Measurements from ENCODE around the gene RPF1.
"Not testable (repeated sequence)": the region's sequence is repeated elsewhere in the genome, so short reads cannot be mapped to it uniquely, and the experiment has no call there.

Gene RPF1, protein sequence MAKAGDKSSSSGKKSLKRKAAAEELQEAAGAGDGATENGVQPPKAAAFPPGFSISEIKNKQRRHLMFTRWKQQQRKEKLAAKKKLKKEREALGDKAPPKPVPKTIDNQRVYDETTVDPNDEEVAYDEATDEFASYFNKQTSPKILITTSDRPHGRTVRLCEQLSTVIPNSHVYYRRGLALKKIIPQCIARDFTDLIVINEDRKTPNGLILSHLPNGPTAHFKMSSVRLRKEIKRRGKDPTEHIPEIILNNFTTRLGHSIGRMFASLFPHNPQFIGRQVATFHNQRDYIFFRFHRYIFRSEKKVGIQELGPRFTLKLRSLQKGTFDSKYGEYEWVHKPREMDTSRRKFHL

DNA sequence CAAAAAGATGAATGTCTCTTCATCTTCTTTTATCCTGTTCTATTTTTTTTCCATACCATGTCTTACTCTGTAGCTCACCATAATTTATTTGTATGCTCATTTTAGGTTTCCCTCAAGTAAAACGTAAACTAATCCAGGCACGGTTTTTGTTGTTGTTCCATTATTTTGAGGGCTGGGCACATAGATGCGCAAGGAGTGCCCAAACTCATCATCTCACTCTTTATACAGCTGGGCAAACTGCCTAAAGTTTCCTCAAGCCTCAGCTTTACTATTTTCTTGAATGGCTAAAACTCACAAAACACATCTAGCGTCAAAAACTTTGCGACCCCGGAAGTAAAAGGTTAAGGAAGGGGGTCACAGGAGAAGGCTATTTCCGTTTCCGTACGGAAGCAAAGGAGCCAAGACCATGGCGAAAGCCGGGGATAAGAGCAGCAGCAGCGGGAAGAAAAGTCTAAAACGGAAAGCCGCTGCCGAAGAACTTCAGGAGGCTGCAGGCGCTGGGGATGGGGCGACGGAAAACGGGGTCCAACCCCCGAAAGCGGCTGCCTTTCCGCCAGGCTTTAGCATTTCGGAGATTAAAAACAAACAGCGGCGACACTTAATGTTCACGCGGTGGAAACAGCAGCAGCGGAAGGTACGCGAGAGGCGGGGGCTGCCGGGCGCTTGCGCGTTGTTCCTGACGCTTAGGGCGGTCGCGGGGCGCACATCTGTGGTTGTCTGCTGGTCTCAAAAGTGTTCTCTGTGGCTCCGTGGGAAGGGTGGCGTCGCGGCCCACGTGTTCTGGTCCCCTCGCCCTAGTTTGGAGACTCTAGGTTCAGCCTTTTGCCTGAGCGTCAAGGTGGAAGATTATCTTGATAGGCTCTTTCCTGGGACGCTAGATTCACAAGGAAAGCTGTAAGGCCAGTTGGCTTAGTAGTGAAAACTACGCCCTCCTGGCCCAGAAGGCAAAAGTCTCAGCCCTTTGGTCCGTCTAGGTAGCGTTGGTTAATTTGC is at the start of gene RPF1:
Gene RPF1, plus strand, starts transcription at position 391 of the 993 bp plus-strand sequence. Its CDS starts 16 bp downstream, at position 407.
- H3K4me1 Mint-ChIP-seq: peaks cover 35% of the 10 kb centered on the region
- peaks cover 14% of the 10 kb centered on the region for H3K9me3 Mint-ChIP-seq
- peaks cover 39% of the 10 kb centered on the region for H3K36me3 Mint-ChIP-seq
- DNase-seq: peak; percentile 87
- CTCF ChIA-PET: interaction anchor here (0.6 to 2.0 kb wide), 5 partner anchors 37 to 692 kb away, joined by 3 to 8 read pairs (median 4); no protein-coding TSS in a partner anchor
- peak within 1 kb of the TSS; percentile 93 for H3K4me3 Mint-ChIP-seq
- H3K27me3 Mint-ChIP-seq: peaks cover 18% of the 10 kb centered on the region
- peak within 1 kb of the TSS; percentile 98 for H3K27ac Mint-ChIP-seq

DNA sequence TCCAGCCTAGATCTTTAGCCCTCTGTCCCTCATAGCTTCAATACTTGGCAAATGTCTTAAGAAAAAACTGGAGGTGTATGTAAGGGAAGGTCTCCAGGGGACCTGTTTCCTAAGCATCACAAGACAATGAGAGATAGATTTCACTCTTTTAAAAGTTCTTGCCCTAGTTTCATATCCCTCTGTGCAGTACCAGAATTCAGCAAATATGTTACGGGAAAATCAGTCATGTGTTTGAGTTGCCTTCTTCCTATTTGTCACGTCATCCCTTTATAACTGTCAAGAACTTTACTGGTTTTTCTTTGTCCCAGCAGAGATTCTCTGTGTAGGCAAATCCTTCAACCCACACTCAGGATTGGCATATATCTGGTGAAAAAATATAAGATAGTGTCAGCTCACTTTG is 48.5 kb upstream of the RPF1 start:
- no peaks in the 10 kb centered on the region for H3K36me3 Mint-ChIP-seq
- CTCF ChIA-PET: interaction anchor here (0.6 kb wide), 1 partner anchor 439 kb away, joined by 3 read pairs; no protein-coding TSS in a partner anchor
- no peak overlapping the region for H3K27ac Mint-ChIP-seq

DNA sequence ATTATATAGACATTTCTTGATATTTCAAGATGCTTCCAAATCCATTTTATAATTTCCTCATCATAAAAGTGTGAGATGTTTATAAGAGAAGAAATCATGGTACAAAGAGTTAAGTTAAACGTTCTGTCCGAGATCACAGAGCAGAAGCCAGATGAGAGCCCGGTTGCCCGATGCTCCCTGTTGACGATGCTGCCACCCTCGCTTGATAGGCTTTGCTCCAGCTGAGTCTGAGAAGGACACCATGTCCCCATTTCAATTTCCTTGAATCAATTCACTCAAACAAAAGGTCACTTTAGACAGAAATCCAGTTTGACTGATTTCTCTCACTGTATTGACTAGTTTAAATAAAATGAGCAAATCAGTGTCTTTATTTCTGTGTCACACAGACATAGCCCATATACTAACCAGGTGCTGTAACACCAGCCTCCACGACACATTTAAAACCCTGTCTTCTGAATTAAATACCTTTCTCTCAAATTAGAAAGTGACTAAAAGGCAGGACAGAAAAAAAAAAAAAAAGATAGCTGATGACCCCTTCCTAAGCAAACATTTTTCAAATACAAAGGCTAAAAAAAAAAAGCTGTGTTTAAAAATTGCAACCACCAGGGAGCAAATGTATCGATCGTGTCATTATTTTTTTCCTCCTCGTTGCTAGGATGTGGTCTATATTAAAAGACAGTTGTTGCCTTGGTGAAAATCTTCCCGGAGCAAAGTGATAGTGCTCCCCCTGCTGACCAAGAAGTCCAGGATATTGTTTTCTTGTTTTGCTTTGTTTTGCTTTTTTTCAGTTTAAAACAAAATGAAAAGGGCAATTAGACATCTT is 45.6 kb upstream of the RPF1 start:
- no peak overlapping the region for H3K27ac Mint-ChIP-seq
- peaks cover 10% of the 10 kb centered on the region for H3K4me1 Mint-ChIP-seq
- no peaks in the 10 kb centered on the region for H3K36me3 Mint-ChIP-seq
- peak overlapping the region; percentile 55 for H3K4me3 Mint-ChIP-seq
- no peaks in the 10 kb centered on the region for H3K27me3 Mint-ChIP-seq
- peaks cover 3% of the 10 kb centered on the region for H3K9me3 Mint-ChIP-seq
- DNase-seq: peak; percentile 73
- CTCF ChIA-PET: interaction anchor here (0.6 to 3.6 kb wide), 21 partner anchors 9 to 501 kb away, joined by 3 to 54 read pairs (median 4); partner anchors contain the start of genes CTBS, PRKACB, SAMD13 and SPATA1

More for the DNA sequence above, 48.5 kb upstream of the RPF1 start:
- peaks cover 10% of the 10 kb centered on the region for H3K4me1 Mint-ChIP-seq
- H3K27me3 Mint-ChIP-seq: no peaks in the 10 kb centered on the region
- H3K9me3 Mint-ChIP-seq: peaks cover 3% of the 10 kb centered on the region
- DNase-seq: no peak
- H3K4me3 Mint-ChIP-seq: no peak overlapping the region

DNA sequence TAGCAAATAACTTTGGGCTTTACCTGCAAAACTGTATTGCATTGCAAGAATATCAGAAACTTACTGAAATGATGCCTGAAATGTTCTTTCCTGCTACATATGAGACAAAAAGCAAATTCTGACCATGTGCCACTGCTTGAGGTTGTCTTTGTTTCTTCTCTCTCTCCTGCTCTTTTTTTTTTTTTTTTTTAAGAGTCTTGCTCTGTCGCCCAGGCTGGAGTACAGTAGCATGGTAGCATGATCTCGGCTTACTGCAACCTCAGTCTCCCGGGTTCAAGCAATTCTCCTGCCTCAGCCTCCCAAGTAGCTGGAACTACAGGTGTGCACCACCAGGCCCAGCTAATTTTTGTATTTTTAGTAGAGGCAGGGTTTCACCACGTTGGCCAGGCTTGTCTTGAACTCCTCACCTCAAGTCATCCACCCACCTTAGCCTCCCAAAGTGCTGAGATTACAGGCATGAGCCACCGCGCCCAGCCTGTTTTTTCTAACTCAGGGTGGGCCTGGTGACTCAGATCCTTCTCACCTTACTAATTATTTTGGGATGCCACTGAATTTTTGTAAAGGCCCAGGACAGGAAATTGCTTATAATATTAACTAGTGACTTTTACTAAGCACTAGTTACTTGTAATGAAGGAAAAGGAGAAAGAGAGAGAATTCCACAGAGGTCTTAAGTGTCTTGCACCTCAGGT is 44.8 kb upstream of the RPF1 start:
- no peaks in the 10 kb centered on the region for H3K36me3 Mint-ChIP-seq
- no peaks in the 10 kb centered on the region for H3K27me3 Mint-ChIP-seq
- H3K4me1 Mint-ChIP-seq: peaks cover 10% of the 10 kb centered on the region
- DNase-seq: no peak
- H3K27ac Mint-ChIP-seq: no peak overlapping the region
- CTCF ChIA-PET: interaction anchor here (0.6 to 3.6 kb wide), 20 partner anchors 8 to 502 kb away, joined by 3 to 54 read pairs (median 4); partner anchors contain the start of genes PRKACB and SAMD13
- H3K9me3 Mint-ChIP-seq: peaks cover 3% of the 10 kb centered on the region
- peak overlapping the region; percentile 55 for H3K4me3 Mint-ChIP-seq

DNA sequence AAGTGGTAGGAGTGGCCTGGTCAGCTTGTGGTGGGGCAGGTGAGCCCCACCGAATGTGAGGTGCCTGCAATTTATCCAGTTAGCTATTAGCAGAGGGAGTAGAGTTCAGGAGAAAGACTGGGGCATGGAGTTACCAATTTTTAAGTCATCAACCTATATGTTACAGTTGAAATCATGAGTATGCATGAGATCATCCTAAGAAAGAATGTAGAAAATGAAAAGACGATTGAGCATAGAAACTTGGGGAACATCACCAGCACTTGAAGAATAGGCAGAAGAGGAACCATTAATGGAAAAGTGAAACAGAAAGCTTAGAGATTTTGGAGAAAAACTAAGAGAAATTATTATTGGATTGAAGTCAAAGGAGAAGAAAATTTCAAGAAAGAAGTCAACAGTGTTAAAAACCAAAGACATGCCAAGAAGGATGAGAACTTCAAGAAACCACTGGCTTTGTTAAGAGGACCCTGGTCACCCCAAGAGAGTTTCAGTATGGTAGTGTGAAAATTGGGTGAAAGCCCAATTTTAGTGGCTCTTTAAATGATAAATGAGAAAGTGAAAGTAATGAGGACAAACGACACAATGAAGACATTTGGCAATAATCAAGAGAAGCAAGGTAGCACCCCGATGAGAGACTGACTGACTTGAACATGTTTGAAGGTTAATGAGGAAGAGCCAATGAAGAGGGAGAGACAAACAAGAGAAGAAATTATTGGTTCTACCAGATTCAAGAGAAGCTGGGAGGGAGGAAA is 44.1 kb upstream of the RPF1 start:
- H3K4me1 Mint-ChIP-seq: peaks cover 10% of the 10 kb centered on the region
- DNase-seq: no peak
- CTCF ChIA-PET: interaction anchor here (1.1 to 3.6 kb wide), 8 partner anchors 8 to 345 kb away, joined by 3 to 54 read pairs (median 7); partner anchors contain the start of genes PRKACB and SAMD13
- H3K4me3 Mint-ChIP-seq: no peak overlapping the region
- no peaks in the 10 kb centered on the region for H3K36me3 Mint-ChIP-seq
- no peaks in the 10 kb centered on the region for H3K9me3 Mint-ChIP-seq
- no peaks in the 10 kb centered on the region for H3K27me3 Mint-ChIP-seq
- no peak overlapping the region for H3K27ac Mint-ChIP-seq

DNA sequence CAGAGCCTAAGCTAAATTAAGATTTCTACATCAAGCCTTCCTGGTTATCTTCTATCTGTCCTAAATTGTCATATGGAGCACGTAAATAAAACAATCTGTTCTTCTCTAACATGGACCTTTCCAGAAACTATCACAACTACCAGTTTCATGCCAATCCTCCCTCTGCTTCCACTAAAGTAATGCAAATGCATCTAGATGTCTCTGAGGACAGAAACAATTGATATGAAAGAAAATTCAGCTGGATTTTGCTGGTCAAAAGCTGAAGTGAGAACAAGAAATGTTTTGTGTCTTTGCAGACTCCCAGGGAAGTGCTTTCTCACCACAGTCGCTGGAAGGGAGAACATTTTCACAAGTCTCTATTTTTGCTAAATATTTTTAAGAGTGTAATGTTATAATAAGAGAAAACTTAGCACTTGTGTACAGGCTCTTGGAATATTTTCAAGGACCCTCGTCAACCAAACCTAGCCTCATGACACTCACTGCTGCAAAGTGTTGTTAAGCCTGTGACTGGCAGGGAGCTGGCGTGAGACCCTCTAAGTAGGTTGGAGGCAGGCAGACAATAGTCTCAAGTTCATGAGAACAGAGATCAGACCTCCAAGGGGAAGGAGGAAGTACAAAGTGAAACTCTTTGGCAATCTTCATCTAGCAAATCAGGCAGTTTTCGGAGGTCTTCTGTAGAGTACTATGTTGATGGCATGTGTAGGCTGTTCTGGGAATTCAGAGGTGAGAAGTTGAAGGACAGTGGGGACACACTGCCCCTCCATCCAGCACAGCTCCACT is 42.0 kb upstream of the RPF1 start:
- CTCF ChIA-PET: interaction anchor here (0.9 to 3.6 kb wide), 10 partner anchors 11 to 319 kb away, joined by 3 to 39 read pairs (median 4); partner anchors contain the start of gene PRKACB
- Mint-ChIP-seq H3K9me3 (no peaks in the 10 kb centered on the region), H3K27me3 (no peaks in the 10 kb centered on the region), H3K4me3 (peak overlapping the region; percentile 54), H3K4me1 (peaks cover 13% of the 10 kb centered on the region), H3K36me3 (no peaks in the 10 kb centered on the region), H3K27ac (no peak overlapping the region)
- DNase-seq: no peak

DNA sequence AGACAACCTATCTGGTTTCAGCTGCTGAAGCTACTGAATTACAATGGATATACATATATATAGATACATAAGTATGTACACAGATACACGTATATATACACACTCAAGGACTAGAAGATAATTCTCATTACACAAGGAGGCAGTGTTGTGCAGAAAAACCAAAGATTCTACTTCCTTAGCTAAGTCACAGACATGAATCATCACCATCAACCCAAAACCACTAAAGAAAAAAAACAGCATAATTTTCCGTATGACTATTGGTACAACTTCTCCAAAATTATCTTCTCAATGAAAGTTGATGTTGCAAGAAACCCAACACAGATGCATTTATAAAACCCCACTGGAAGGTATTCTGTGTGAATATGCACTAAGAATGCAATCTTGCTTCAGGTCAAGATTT is 36.8 kb upstream of the RPF1 start:
- Mint-ChIP-seq H3K36me3 (no peaks in the 10 kb centered on the region), H3K4me1 (peaks cover 22% of the 10 kb centered on the region), H3K4me3 (no peak overlapping the region), H3K27ac (peak overlapping the region; percentile 85), H3K27me3 (peaks cover 13% of the 10 kb centered on the region), H3K9me3 (peaks cover 9% of the 10 kb centered on the region)
- CTCF ChIA-PET: interaction anchor here (0.6 to 3.3 kb wide), 24 partner anchors 9 to 429 kb away, joined by 3 to 29 read pairs (median 3); no protein-coding TSS in a partner anchor
- DNase-seq: no peak

DNA sequence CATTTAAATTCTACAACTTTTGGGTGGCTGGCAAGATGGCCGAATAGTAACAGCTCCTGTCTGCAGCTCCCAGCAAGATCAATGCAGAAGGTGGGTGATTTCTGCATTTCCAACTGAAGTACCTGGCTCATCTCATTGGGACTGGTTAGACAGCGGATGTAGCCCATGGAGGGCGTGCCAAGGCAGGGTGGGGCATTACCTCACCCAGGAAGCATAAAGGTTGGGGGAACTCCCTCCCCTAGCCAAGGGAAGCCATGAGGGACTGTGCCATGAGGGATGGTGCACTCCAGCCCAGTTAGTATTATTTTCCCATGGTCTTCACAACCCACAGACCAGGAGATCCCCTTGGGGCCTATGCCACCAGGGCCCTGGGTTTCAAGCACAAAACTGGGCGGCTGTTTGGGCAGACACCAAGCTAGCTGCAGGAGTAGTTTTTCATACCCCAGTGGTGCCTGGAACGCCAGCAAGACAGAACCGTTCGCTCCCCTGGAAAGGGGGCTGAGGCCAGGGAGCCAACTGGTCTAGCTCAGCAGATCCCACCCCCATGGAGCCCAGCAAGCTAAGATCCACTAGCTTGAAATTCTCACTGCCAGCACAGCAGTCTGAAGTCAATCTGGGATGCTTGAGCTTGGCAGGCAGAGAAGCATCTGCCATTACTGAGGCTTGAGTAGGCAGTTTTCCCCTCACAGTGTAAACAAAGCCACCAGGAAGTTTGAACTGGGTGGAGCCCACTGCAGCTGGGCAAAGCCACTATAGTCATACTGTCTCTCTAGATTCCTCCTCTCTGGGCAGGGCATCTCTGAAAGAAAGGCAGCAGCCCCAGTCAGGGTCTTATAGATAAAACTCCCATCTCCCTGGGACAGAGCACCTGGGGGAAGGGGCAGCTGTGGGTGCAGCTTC is 36.1 kb upstream of the RPF1 start:
- Mint-ChIP-seq H3K4me3 (peak overlapping the region; percentile 7), H3K27me3 (peaks cover 13% of the 10 kb centered on the region), H3K4me1 (peaks cover 22% of the 10 kb centered on the region), H3K27ac (peak overlapping the region; percentile 85)
- H3K9me3 Mint-ChIP-seq, H3K36me3 Mint-ChIP-seq: not testable (repeated sequence)
- peak; percentile 51 for DNase-seq
- CTCF ChIA-PET: interaction anchor here (0.6 to 3.3 kb wide), 23 partner anchors 10 to 428 kb away, joined by 3 to 29 read pairs (median 3); no protein-coding TSS in a partner anchor

DNA sequence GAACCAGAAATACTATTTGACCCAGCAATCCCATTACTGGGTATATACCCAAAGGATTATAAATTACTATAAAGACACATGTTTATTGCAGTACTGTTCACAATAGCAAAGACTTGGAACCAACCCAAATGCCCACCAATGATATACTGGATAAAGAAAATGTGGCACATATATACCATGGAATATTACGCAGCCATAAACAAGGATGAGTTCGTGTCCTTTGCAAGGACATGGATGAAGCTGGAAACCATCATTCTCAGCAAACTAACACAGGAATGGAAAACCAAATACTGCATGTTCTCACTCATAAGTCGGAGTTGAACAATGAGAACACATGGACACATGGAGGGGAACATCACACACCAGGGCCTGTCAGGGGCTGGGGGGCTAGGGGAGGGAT is 30.4 kb upstream of the RPF1 start:
- not testable (repeated sequence) for H3K36me3 Mint-ChIP-seq, H3K4me1 Mint-ChIP-seq, DNase-seq, H3K27ac Mint-ChIP-seq, H3K9me3 Mint-ChIP-seq, H3K4me3 Mint-ChIP-seq
- H3K27me3 Mint-ChIP-seq: peaks cover 16% of the 10 kb centered on the region
- CTCF ChIA-PET: interaction anchor here (1.7 kb wide), 1 partner anchor 10 kb away, joined by 4 read pairs; no protein-coding TSS in a partner anchor

DNA sequence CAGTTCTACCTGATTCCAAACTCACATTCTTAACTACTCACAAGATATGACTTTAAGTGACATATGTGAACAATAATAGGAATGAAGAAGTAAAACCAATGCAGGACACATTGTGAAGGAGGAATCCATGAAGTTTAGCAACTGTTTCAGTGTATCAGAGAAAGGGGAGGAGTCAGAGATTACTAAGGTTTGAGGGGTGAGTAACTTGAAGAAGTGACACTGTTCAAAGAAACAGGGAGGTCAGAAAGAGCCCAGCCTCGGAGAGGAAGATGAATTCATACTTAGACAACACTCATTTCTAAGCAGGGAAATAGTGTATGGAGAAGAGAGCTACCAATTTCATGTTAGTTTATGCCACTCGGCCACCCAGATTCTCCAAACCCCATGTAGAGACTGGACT is 28.2 kb upstream of the RPF1 start:
- H3K27ac Mint-ChIP-seq: no peak overlapping the region

DNA sequence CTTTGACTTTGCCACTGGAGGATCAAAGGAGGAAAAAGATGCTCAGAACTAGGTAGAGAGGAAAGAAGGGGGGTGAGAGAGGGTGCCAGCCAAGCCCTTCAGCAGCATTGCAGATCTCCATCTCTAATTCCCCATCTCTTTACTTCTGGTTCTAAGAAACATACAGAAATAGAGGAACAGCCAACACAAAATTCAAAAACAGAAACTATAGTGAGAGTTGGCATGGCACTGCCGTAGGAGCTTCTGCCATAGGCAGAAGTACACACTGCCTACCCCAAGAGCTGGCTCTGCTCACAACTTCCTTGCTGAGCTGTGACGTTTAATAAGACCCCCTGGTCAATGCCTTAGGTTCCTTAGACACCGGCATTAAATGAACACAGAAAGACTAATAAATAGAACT is 26.6 kb upstream of the RPF1 start:
- Mint-ChIP-seq H3K27me3 (peaks cover 17% of the 10 kb centered on the region), H3K27ac (no peak overlapping the region), H3K36me3 (no peaks in the 10 kb centered on the region), H3K9me3 (no peaks in the 10 kb centered on the region), H3K4me3 (no peak overlapping the region), H3K4me1 (no peaks in the 10 kb centered on the region)
- CTCF ChIA-PET: no interaction called here
- no peak for DNase-seq

More for the DNA sequence above, 28.2 kb upstream of the RPF1 start:
- H3K4me3 Mint-ChIP-seq: no peak overlapping the region
- peaks cover 20% of the 10 kb centered on the region for H3K27me3 Mint-ChIP-seq
- no peaks in the 10 kb centered on the region for H3K4me1 Mint-ChIP-seq
- H3K36me3 Mint-ChIP-seq: no peaks in the 10 kb centered on the region
- CTCF ChIA-PET: no interaction called here
- DNase-seq: no peak
- H3K9me3 Mint-ChIP-seq: peaks cover 4% of the 10 kb centered on the region

All from activated naive CD4-positive, alpha-beta T cell treated with anti-CD3 and anti-CD28 coated beads, Interleukin-2, amount 10 ng/mL, durations not matched to agents 7 days and 5 days (primary cell).